Right atrium auricular region (tissue), 2 donors: ENCODE results near the gene BLVRB. TPM values are rescaled to one million over a fixed set of nuclear protein-coding genes. Genes with fewer than 3 reads are reported as not detected.
"Not testable (repeated sequence)": the region's sequence is repeated elsewhere in the genome, so short reads cannot be mapped to it uniquely, and the experiment has no call there.

ENCODE experiments used
- DNase-seq: peaks from one replicate; pipeline ENCODE4 v3.0.0-alpha.2; 2019; ENCODE audit warnings: low spot score
- H3K27ac ChIP-seq, 2 donors: fragments of 200-600 bp; sonication (generic); 1 replicate in 1 of 2; 2 replicates in 1 of 2; pipeline ENCODE4 v1.5.1; 2016 to 2019
- H3K27me3 ChIP-seq, 2 donors: fragments of 200-600 bp; sonication (generic); one replicate each; pipeline versions ENCODE4 v1.5.1 to v1.6.0; 2017 to 2019
- H3K36me3 ChIP-seq: fragments of 200-600 bp; sonication (generic); one replicate; pipeline ENCODE4 v1.5.1; 2016
- H3K4me1 ChIP-seq, 2 donors: fragments of 200-600 bp; sonication (generic); one replicate each; pipeline versions ENCODE4 v1.5.1 to v1.6.0; 2017 to 2019
- H3K4me3 ChIP-seq, 2 donors: fragments of 200-600 bp; sonication (generic); 1 replicate in 1 of 2; 2 replicates in 1 of 2; pipeline ENCODE4 v1.5.1; 2017 to 2019; ENCODE audit warnings: mild to moderate bottlenecking in 1 of 2, moderate library complexity in 1 of 2
- H3K9me3 ChIP-seq, 2 donors: fragments of 200-600 bp; sonication (generic); one replicate each; pipeline ENCODE4 v1.5.1; 2019
- total RNA-seq, 2 donors: library from RNA; depleted of rRNA; stranded (reverse); fragments of >200 nt; gene quantifications; one replicate each; pipeline ENCODE4 v1.1.0, GENCODE V29; 2016
- TF ChIP-seq, protein P1 (sequence below), 2 donors: fragments of 200-600 bp; sonication (generic); IDR thresholded peaks; one replicate each; pipeline ENCODE4 v1.5.1; 2019; ENCODE audit warnings: antibody characterized with exemption in 2 of 2

The BLVRB gene
- total RNA-seq, 2 donors from 2014 or later: 123 to 199 TPM

DNA sequence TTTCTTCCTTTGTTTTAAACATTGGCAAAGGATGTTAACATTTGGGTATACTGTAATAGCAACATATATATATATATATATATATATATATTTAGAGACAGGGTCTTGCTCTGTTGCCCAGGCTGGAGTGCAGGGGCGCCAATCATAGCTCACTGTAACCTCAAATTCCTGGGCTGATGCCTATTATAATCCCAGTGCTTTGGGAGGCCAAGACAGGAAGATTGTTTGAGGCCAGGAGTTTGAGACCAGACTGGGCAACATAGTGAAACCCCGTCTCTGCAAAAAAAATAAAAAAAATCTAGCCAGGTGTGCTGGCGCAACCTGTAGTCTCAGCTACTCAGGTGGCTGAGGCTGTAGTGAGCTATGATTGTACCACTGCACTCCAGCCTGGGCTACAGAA is 5.4 kb downstream of the BLVRB start:
- Histone ChIP-seq H3K27me3 (no peaks in the 10 kb centered on the region), H3K4me3 (no peak overlapping the region), H3K36me3 (peaks cover 8% of the 10 kb centered on the region), H3K9me3 (no peaks in the 10 kb centered on the region), H3K4me1 (peaks cover 0 to 16% of the 10 kb centered on the region in 2 donors), H3K27ac (no peak overlapping the region)
- TF ChIP-seq, protein P1, sequence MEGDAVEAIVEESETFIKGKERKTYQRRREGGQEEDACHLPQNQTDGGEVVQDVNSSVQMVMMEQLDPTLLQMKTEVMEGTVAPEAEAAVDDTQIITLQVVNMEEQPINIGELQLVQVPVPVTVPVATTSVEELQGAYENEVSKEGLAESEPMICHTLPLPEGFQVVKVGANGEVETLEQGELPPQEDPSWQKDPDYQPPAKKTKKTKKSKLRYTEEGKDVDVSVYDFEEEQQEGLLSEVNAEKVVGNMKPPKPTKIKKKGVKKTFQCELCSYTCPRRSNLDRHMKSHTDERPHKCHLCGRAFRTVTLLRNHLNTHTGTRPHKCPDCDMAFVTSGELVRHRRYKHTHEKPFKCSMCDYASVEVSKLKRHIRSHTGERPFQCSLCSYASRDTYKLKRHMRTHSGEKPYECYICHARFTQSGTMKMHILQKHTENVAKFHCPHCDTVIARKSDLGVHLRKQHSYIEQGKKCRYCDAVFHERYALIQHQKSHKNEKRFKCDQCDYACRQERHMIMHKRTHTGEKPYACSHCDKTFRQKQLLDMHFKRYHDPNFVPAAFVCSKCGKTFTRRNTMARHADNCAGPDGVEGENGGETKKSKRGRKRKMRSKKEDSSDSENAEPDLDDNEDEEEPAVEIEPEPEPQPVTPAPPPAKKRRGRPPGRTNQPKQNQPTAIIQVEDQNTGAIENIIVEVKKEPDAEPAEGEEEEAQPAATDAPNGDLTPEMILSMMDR (IDR thresholded peaks at IDR 0.05): no peak
- DNase-seq: no peak

- TF ChIP-seq, protein P1 (IDR thresholded peaks at IDR 0.05): no peak
- H3K4me3 ChIP-seq: no peak overlapping the region
- H3K36me3 ChIP-seq: peaks cover 8% of the 10 kb centered on the region
- no peak overlapping the region for H3K27ac ChIP-seq
- peaks cover 0 to under 1% of the 10 kb centered on the region in 2 donors for H3K4me1 ChIP-seq
- H3K9me3 ChIP-seq: no peaks in the 10 kb centered on the region
- DNase-seq: no peak
- no peaks in the 10 kb centered on the region for H3K27me3 ChIP-seq
These were observed 7.0 kb downstream of the BLVRB start for GRCh38 chr19:40458597-40458974.

GRCh38 chr19:40457953-40458596 is 7.5 kb downstream of the BLVRB start:
- no peaks in the 10 kb centered on the region for H3K27me3 ChIP-seq
- no peak overlapping the region for H3K27ac ChIP-seq
- H3K9me3 ChIP-seq: no peaks in the 10 kb centered on the region
- no peak overlapping the region for H3K4me3 ChIP-seq
- TF ChIP-seq, protein P1 (IDR thresholded peaks at IDR 0.05): no peak
- peaks cover 8% of the 10 kb centered on the region for H3K36me3 ChIP-seq
- no peak for DNase-seq
- no peaks in the 10 kb centered on the region for H3K4me1 ChIP-seq

DNA sequence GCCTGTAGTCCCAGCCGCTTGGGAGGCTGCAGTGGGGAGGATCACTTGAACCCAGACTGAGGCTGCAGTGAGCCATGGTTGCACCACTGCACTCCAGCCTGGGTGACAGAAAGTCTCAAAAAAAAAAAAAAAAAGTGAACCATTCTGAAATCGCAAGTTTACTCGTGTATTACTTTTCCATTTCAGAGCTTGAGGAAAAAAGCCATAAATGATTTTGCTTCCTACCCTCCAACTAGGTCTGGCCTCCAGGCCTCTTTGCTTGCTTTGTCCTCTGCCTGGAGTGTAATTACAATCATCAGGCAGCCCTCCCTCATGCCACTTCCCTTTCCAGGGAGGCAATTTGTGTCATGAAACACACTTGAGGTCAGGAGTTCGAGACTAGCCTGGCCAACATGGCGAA is 8.5 kb downstream of the BLVRB start:
- no peak overlapping the region for H3K4me3 ChIP-seq
- no peaks in the 10 kb centered on the region for H3K27me3 ChIP-seq
- no peak overlapping the region for H3K27ac ChIP-seq
- H3K4me1 ChIP-seq: no peaks in the 10 kb centered on the region
- TF ChIP-seq, protein P1 (IDR thresholded peaks at IDR 0.05): no peak
- H3K36me3 ChIP-seq: peaks cover 8% of the 10 kb centered on the region
- no peak for DNase-seq
- no peaks in the 10 kb centered on the region for H3K9me3 ChIP-seq

DNA sequence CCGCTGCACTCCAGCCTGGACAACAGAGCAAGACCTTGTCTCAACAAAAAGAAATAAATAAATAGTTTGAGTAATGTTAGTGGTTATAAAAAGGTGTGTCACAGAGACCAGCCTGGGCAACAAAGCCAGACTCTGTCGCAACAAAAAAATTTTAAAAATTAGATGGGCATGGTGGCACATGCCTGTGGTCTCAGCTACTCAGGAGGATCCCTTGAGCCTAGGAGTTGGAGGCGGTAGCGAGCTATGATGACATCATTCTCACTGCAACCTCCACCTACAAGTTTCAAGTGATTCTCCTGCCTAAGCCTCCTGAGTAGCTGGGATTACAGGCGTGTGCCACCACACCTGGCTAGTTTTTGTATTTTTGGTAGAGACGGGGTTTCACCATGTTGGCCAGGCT is 11.6 kb downstream of the BLVRB start:
- not testable (repeated sequence) for H3K4me3 ChIP-seq, DNase-seq, H3K9me3 ChIP-seq, H3K27ac ChIP-seq, H3K27me3 ChIP-seq, H3K4me1 ChIP-seq
- peaks cover 14% of the 10 kb centered on the region for H3K36me3 ChIP-seq

- H3K27me3 ChIP-seq: no peaks in the 10 kb centered on the region
- H3K4me1 ChIP-seq: no peaks in the 10 kb centered on the region
- no peak overlapping the region for H3K4me3 ChIP-seq
- H3K36me3 ChIP-seq: peaks cover 13% of the 10 kb centered on the region
- no peak overlapping the region for H3K27ac ChIP-seq
- H3K9me3 ChIP-seq: no peaks in the 10 kb centered on the region
- no peak for DNase-seq
- TF ChIP-seq, protein P1 (IDR thresholded peaks at IDR 0.05): no peak
These were observed 12.3 kb downstream of the BLVRB start for GRCh38 chr19:40453151-40453735.
